Activated CD8-positive, alpha-beta memory T cell treated with anti-CD3 and anti-CD28 coated beads, Interleukin-2, amount 10 ng/mL, durations not matched to agents 7 days and 5 days (primary cell): ENCODE measurements around the gene SLC4A3. TPM values are rescaled to one million over a fixed set of nuclear protein-coding genes. Genes with fewer than 3 reads are reported as not detected.

Source experiments
- ATAC-seq: fragments of 150-1000 bp; cut with Tn5 transposase; one replicate; pipeline ENCODE4 v1.10.0; 2021; ENCODE audit warnings: moderate library complexity
- CTCF ChIA-PET: fragments of 350-600 bp; sonication (Branson Sonifier 250); formaldehyde crosslinking; loops from one replicate; lab custom pipeline; 2021; ENCODE audit warnings: antibody characterized with exemption; lab: Charles Lee
- DNase-seq: peaks from one replicate; pipeline ENCODE4 v3.0.0-alpha.2; 2020
- H3K27ac Mint-ChIP-seq: one replicate; pipeline ENCODE4 v1.8.0; 2021; ENCODE audit warnings: mild to moderate bottlenecking, mixed read lengths
- H3K27me3 Mint-ChIP-seq: one replicate; pipeline ENCODE4 v1.8.0; 2021; ENCODE audit warnings: mixed read lengths
- H3K36me3 Mint-ChIP-seq: one replicate; pipeline ENCODE4 v1.8.0; 2021; ENCODE audit warnings: mild to moderate bottlenecking, mixed read lengths
- H3K4me1 Mint-ChIP-seq: one replicate; pipeline ENCODE4 v1.8.0; 2021; ENCODE audit warnings: mixed read lengths
- H3K4me3 Mint-ChIP-seq: one replicate; pipeline ENCODE4 v1.8.0; 2021; ENCODE audit warnings: mild to moderate bottlenecking, moderate library complexity, mixed read lengths
- H3K9me3 Mint-ChIP-seq: one replicate; pipeline ENCODE4 v1.8.0; 2022; ENCODE audit warnings: low read depth, mixed read lengths
- total RNA-seq, 2 experiments: library from RNA; stranded (reverse); gene quantifications; one replicate each; pipeline ENCODE4 v1.2.3, GENCODE V29; 2021

Gene SLC4A3
- total RNA-seq, 2 experiments from 2014 or later, result not detected

DNA sequence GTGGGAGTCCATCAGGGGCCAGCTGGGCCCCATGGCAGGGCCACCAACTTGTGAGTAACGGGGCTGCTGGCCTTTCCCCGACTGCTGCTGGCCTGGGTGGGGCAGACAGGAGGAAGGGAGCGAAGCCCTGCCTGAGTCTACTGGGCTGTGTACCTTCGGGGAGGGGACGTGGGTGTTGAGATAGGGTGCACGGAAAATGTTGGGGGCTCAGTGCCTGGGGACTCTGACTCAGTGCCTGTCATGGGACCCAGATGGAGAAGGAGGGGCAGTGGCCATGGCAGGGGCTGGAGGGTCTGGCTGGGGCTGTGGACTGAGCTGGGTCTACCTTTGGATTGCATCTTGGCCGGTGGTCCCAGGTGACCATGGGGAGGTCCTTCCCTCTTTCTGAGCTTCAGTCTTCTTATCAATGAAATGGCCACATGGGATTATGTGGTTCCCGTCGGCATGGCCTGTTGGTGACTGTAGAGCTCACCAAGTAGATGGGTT lies 4.0 kb downstream of the SLC4A3 start:
- no peak for ATAC-seq
- CTCF ChIA-PET, result interaction anchor here (0.7 kb wide), 1 partner anchor 1937 kb away, joined by 3 read pairs; no protein-coding TSS in a partner anchor
- no peak overlapping the region for H3K4me3 Mint-ChIP-seq
- H3K36me3 Mint-ChIP-seq, result no peaks in the 10 kb centered on the region
- peaks cover 4% of the 10 kb centered on the region for H3K4me1 Mint-ChIP-seq
- peaks cover 12% of the 10 kb centered on the region for H3K27me3 Mint-ChIP-seq
- H3K27ac Mint-ChIP-seq, result no peak overlapping the region
- DNase-seq, result no peak
- H3K9me3 Mint-ChIP-seq, result no peaks in the 10 kb centered on the region

DNA sequence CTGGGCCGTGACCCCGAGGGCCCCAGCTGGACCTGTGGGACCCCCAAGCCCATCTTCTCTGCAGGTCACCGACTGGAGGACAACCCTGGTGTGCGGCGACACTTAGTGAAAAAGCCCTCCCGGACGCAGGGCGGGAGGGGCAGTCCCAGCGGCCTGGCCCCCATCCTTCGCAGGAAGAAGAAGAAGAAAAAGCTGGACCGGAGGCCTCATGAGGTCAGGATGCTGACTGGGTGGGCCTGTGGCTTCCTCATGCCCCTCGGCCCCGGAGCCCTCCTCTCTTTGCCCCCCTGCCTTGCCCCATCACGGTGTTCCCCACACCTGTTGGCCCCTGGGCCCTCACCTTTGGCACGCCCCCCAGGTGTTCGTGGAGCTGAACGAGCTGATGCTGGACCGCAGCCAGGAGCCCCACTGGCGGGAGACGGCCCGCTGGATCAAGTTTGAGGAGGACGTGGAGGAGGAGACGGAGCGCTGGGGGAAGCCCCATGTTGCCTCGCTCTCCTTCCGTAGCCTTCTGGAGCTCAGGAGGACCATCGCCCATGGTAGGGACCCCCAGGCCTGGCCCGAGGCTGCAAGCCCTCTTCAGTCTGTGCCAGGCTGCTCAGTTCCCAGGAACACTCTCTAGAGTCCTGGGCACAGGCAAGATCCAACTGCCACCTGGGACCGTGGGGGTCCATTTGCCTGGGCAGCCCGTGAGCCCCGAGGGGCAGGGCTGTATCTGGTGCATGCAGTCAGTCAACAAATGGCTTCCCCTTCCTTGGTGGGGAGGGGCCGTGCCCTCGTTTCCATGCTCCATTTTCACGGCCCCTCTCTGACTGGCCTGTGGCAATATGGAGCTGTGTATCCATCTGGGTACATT lies 4.7 kb downstream of the SLC4A3 start:
- Mint-ChIP-seq H3K4me3 (no peak overlapping the region), H3K4me1 (no peaks in the 10 kb centered on the region), H3K27me3 (peaks cover 5% of the 10 kb centered on the region), H3K36me3 (no peaks in the 10 kb centered on the region), H3K9me3 (no peaks in the 10 kb centered on the region), H3K27ac (no peak overlapping the region)
- DNase-seq (no peak), ATAC-seq (no peak)
- CTCF ChIA-PET, result interaction anchor here (0.7 to 1.2 kb wide), 3 partner anchors 10 to 1938 kb away, joined by 3 to 5 read pairs (median 3); no protein-coding TSS in a partner anchor

DNA sequence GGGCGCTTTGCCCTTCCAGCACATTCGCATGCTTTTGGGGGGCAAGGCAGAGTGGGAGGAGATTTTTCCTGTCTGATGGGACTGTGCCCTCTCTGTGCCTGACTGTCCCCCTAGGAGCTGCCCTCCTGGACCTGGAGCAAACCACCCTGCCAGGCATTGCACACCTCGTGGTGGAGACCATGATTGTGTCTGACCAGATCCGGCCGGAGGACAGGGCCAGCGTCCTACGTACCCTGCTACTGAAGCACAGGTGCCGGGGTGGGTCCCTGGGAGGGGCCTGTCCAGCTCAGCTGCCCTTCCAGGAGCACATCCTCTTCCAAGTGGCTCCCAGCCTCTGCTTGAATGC lies 5.3 kb downstream of the SLC4A3 start:
- CTCF ChIA-PET, result interaction anchor here (1.1 to 1.2 kb wide), 2 partner anchors 10 to 91 kb away, joined by 3 to 5 read pairs; no protein-coding TSS in a partner anchor
- Mint-ChIP-seq H3K36me3 (no peaks in the 10 kb centered on the region), H3K9me3 (no peaks in the 10 kb centered on the region), H3K4me3 (no peak overlapping the region), H3K4me1 (no peaks in the 10 kb centered on the region), H3K27ac (no peak overlapping the region), H3K27me3 (peaks cover 5% of the 10 kb centered on the region)
- no peak for DNase-seq
- ATAC-seq, result no peak

GRCh38 chr2:219633276-219634065 lies 6.0 kb downstream of the SLC4A3 start:
- CTCF ChIA-PET, result interaction anchor here (1.1 to 1.2 kb wide), 2 partner anchors 9 to 92 kb away, joined by 3 to 5 read pairs; no protein-coding TSS in a partner anchor
- Mint-ChIP-seq H3K4me1 (no peaks in the 10 kb centered on the region), H3K27me3 (peaks cover 5% of the 10 kb centered on the region), H3K27ac (no peak overlapping the region), H3K9me3 (no peaks in the 10 kb centered on the region), H3K36me3 (no peaks in the 10 kb centered on the region), H3K4me3 (no peak overlapping the region)
- ATAC-seq (no peak), DNase-seq (no peak)

DNA sequence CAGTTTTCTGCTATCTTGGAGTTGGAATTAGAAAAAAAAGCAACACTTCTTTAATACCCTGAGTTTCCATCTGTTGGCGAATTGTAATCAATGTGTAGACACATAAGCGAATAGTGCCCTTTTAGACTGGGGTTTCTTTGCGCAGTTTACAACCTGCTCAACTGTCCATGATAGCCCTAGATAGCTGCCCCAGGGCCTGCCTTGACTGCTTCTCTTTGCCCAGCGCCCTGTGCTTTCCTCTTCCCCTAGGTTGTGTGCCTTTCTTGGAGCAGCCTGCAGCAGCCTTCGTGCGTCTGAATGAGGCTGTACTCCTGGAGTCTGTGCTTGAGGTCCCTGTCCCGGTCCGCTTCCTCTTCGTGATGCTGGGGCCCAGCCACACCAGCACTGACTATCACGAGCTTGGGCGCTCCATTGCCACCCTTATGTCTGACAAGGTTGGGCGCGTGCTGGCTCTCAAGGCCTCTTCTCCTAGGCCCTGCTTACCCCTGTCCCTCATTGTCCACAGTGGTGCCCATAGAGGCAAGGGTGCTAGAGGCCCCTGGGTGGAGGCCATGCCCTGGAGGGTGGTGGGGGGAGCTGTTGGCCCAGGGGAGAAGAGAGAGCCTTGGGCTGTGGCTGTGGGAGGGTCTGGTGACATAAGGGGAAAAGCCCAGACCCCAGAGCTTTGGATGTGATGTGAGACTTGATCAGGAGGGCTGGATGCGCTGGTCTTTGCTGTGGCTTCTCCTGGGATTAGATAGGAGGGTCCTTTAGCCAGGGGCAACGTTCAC lies 6.9 kb downstream of the SLC4A3 start:
- CTCF ChIA-PET, result no interaction called here
- no peaks in the 10 kb centered on the region for H3K27me3 Mint-ChIP-seq
- peaks cover 5% of the 10 kb centered on the region for H3K4me1 Mint-ChIP-seq
- no peak for ATAC-seq
- H3K4me3 Mint-ChIP-seq, result no peak overlapping the region
- no peaks in the 10 kb centered on the region for H3K36me3 Mint-ChIP-seq
- DNase-seq, result no peak
- H3K9me3 Mint-ChIP-seq, result no peaks in the 10 kb centered on the region
- H3K27ac Mint-ChIP-seq, result no peak overlapping the region

- Mint-ChIP-seq H3K27ac (no peak overlapping the region), H3K9me3 (no peaks in the 10 kb centered on the region), H3K4me3 (no peak overlapping the region), H3K27me3 (no peaks in the 10 kb centered on the region), H3K36me3 (no peaks in the 10 kb centered on the region), H3K4me1 (peaks cover 5% of the 10 kb centered on the region)
- DNase-seq (no peak), ATAC-seq (no peak)
- CTCF ChIA-PET, result no interaction called here
Observed at GRCh38 chr2:219634951-219635751, 7.7 kb downstream of the SLC4A3 start.

DNA sequence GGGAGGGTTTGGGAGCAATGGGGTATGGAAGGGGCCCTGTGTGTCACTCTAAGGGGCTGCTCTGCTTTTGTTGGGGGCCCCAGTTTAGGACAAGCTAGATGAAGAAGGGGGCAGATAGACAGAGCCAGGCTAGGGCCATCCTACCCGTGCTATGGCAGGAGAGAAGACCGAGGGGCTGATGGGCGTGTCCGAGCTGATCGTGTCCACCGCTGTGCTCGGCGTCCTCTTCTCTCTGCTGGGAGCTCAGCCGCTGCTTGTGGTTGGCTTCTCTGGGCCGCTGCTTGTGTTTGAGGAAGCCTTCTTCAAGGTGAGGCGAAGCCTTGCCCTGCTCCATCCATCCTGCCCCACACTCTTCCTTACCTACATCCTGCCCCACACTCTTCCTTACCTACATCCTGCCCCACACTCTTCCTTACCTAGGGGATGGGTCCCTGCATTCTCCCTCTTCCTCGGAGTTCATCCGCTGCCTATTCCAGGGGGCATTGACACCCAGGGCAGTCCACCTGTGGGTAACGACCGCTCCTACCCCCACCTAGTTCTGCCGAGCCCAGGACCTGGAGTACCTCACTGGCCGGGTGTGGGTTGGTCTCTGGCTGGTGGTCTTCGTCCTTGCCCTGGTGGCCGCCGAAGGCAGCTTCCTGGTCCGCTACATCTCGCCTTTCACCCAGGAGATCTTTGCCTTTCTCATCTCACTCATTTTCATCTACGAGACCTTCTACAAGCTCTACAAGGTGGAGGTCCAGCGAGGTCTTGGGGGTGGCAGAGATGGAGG lies 8.9 kb downstream of the SLC4A3 start:
- no peak overlapping the region for H3K4me3 Mint-ChIP-seq
- peaks cover 5% of the 10 kb centered on the region for H3K4me1 Mint-ChIP-seq
- CTCF ChIA-PET, result no interaction called here
- no peaks in the 10 kb centered on the region for H3K9me3 Mint-ChIP-seq
- ATAC-seq (no peak), DNase-seq (no peak)
- no peaks in the 10 kb centered on the region for H3K36me3 Mint-ChIP-seq
- no peaks in the 10 kb centered on the region for H3K27me3 Mint-ChIP-seq
- no peak overlapping the region for H3K27ac Mint-ChIP-seq

- Mint-ChIP-seq H3K4me1 (peaks cover 8% of the 10 kb centered on the region), H3K27me3 (no peaks in the 10 kb centered on the region), H3K27ac (no peak overlapping the region), H3K9me3 (no peaks in the 10 kb centered on the region), H3K4me3 (no peak overlapping the region), H3K36me3 (no peaks in the 10 kb centered on the region)
- CTCF ChIA-PET, result interaction anchor here (1.2 kb wide), 1 partner anchor 96 kb away, joined by 3 read pairs; no protein-coding TSS in a partner anchor
- no peak for ATAC-seq
- DNase-seq, result no peak
Observed at GRCh38 chr2:219636941-219637841, 9.8 kb downstream of the SLC4A3 start.

GRCh38 chr2:219637842-219638185 lies 10.4 kb downstream of the SLC4A3 start:
- ATAC-seq (no peak), DNase-seq (no peak)
- CTCF ChIA-PET, result interaction anchor here (1.2 kb wide), 1 partner anchor 97 kb away, joined by 3 read pairs; no protein-coding TSS in a partner anchor
- peaks cover 13% of the 10 kb centered on the region for H3K4me1 Mint-ChIP-seq
- H3K27me3 Mint-ChIP-seq, result peaks cover 3% of the 10 kb centered on the region
- no peaks in the 10 kb centered on the region for H3K36me3 Mint-ChIP-seq
- H3K27ac Mint-ChIP-seq, result no peak overlapping the region
- no peaks in the 10 kb centered on the region for H3K9me3 Mint-ChIP-seq
- H3K4me3 Mint-ChIP-seq, result no peak overlapping the region

DNA sequence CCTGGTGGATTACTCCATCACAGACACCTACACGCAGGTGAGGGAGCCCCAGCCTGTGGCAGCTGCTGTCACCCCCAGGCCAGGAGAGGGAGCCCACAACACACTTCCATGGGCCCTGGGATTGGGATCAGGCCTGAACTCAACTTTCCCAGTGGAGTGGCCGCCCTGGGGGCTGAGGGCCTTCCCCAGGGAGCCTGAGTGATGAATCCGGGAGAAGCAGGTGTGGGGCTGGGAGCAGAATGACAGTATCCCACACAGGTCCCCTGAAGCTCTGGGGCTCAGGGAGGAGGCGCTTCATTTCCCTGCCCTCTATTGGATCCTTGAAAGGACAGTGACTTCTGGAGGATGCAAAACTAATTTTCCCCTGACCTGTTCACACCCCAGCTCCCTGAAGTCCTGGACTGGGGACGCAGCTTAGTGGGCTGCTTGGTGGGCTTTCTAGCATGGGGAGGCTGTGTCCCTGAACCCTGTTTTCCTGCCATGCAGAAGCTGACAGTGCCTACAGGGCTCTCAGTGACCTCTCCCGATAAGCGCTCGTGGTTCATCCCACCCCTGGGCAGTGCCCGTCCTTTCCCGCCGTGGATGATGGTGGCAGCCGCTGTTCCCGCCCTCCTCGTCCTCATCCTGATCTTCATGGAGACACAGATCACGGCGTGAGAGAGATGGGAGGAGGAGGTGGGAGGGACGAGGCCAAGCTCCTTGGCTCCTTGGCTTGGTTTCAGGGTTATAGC lies 11.0 kb downstream of the SLC4A3 start:
- no peaks in the 10 kb centered on the region for H3K36me3 Mint-ChIP-seq
- CTCF ChIA-PET, result interaction anchor here (0.6 to 1.2 kb wide), 2 partner anchors 97 to 103 kb away, joined by 3 read pairs; no protein-coding TSS in a partner anchor
- DNase-seq (no peak), ATAC-seq (no peak)
- H3K27me3 Mint-ChIP-seq, result peaks cover 3% of the 10 kb centered on the region
- H3K4me3 Mint-ChIP-seq, result no peak overlapping the region
- H3K27ac Mint-ChIP-seq, result no peak overlapping the region
- H3K4me1 Mint-ChIP-seq, result peaks cover 16% of the 10 kb centered on the region
- H3K9me3 Mint-ChIP-seq, result no peaks in the 10 kb centered on the region
